IPS DF 6.9 (cell line): ENCODE measurements around the gene LCN6.
"Not testable (repeated sequence)": the region's sequence is repeated elsewhere in the genome, so short reads cannot be mapped to it uniquely, and the experiment has no call there.

Experiments used
- DNase-seq: peaks from one replicate; pipeline ENCODE4 v3.0.0-alpha.2; 2013; ENCODE audit warnings: low read depth, low spot score
- H3K27ac ChIP-seq: one replicate; pipeline ENCODE4 v1.5.1; 2013; ENCODE audit warnings: low read length, control low read depth
- H3K27me3 ChIP-seq: 2 replicates; pipeline ENCODE4 v1.6.1; 2013; ENCODE audit warnings: mild to moderate bottlenecking, low read length; ENCODE audit not compliant: control insufficient read depth, insufficient read depth
- H3K36me3 ChIP-seq: 2 replicates; pipeline ENCODE4 v1.6.1; 2013; ENCODE audit warnings: low read length; ENCODE audit not compliant: control insufficient read depth, insufficient read depth
- H3K4me1 ChIP-seq: 2 replicates; pipeline ENCODE4 v1.6.1; 2013; ENCODE audit warnings: low read length; ENCODE audit not compliant: control insufficient read depth, insufficient read depth
- H3K4me3 ChIP-seq: 2 replicates; pipeline ENCODE4 v1.5.1; 2013; ENCODE audit warnings: mild to moderate bottlenecking, low read length
- H3K9me3 ChIP-seq: 2 replicates; pipeline ENCODE4 v1.6.1; 2013; ENCODE audit warnings: low read length, inconsistent platforms; ENCODE audit not compliant: control insufficient read depth, insufficient read depth
- WGBS: extraction: QIAGEN DNeasy Blood & Tissue Kit; methylation state at CpG from one replicate; pipeline ENCODE4 v1.1.7; 2013; ENCODE audit warnings: mixed read lengths, missing lambda C conversion rate; ENCODE audit not compliant: insufficient read length, insufficient coverage; 5-methylcytosine and 5-hydroxymethylcytosine counted together

LCN6 gene

GRCh38 chr9:136707849-136708517, 40.3 kb downstream of the LCN6 start:
- Histone ChIP-seq H3K4me3 (no peak overlapping the region), H3K4me1 (no peaks in the 10 kb centered on the region; the same call in 1 of the 2 replicates), H3K27ac (no peak overlapping the region), H3K36me3 (peaks cover 3% of the 10 kb centered on the region; the same call in 1 of the 2 replicates), H3K9me3 (no peaks in the 10 kb centered on the region), H3K27me3 (no peaks in the 10 kb centered on the region)
- no peak for DNase-seq
- WGBS, result no CpG with 5 or more reads among the region's 22 CpGs

DNA sequence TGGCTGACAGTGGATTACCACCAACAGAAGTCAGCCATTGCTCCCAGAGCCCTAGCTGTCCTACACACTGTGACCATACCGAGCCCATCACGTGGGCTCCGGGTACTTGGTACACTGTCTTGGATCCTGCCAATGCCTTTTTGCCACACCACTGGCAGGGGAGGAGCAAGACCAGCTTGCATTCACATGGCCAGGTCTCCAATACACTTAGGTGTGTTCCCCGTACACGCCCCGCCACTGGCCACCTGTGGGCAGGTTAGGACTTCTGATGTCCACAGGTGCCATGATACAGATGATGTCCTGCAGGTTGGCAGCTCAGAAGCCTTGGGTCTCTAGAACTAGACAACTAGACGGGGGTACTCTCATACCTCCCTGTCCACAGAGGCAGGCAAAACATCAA, 41.3 kb downstream of the LCN6 start:
- no CpG with 5 or more reads among the region's 7 CpGs for WGBS
- Histone ChIP-seq H3K9me3 (no peaks in the 10 kb centered on the region), H3K4me3 (no peak overlapping the region), H3K27me3 (no peaks in the 10 kb centered on the region), H3K36me3 (peaks cover 3% of the 10 kb centered on the region; the same call in 1 of the 2 replicates), H3K27ac (no peak overlapping the region), H3K4me1 (no peaks in the 10 kb centered on the region)
- DNase-seq, result no peak

DNA sequence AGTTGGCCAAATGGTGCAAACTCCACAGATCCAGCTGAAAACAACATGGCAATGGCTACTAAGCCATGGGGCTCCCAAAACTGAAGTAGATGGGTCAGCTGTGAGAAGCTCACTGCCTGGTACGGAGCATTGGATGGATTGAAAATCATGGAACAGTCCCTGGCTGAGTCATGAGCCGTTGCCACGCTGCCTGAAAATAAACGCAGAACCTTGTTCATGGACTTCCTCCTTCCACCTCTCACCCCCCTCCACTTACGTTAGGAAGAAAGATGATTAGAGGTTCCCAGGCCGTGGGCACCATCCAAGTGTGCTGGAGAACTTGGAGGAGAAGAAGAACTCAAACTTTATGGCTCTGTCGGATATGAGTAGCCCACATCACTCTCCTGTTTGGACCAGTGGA, 42.8 kb downstream of the LCN6 start:
- H3K4me3 ChIP-seq, result no peak overlapping the region
- no peaks in the 10 kb centered on the region for H3K36me3 ChIP-seq
- H3K4me1 ChIP-seq, result no peaks in the 10 kb centered on the region
- no peaks in the 10 kb centered on the region for H3K27me3 ChIP-seq
- no peaks in the 10 kb centered on the region for H3K9me3 ChIP-seq
- DNase-seq, result no peak
- H3K27ac ChIP-seq, result no peak overlapping the region
- no CpG with 5 or more reads among the region's 7 CpGs for WGBS

GRCh38 chr9:136704741-136705140, 43.6 kb downstream of the LCN6 start:
- not testable (repeated sequence) for H3K4me1 ChIP-seq, H3K27ac ChIP-seq, H3K27me3 ChIP-seq, DNase-seq, H3K36me3 ChIP-seq, H3K9me3 ChIP-seq, H3K4me3 ChIP-seq
- no CpG with 5 or more reads among the region's 8 CpGs for WGBS

- Histone ChIP-seq H3K27me3 (no peaks in the 10 kb centered on the region), H3K9me3 (no peaks in the 10 kb centered on the region), H3K36me3 (no peaks in the 10 kb centered on the region), H3K27ac (no peak overlapping the region), H3K4me3 (no peak overlapping the region), H3K4me1 (no peaks in the 10 kb centered on the region)
- no peak for DNase-seq
- no CpG with 5 or more reads among the region's 12 CpGs for WGBS
Observed at GRCh38 chr9:136703276-136703860, 45.0 kb downstream of the LCN6 start.

- H3K36me3 ChIP-seq, result no peaks in the 10 kb centered on the region
- no peak overlapping the region for H3K4me3 ChIP-seq
- H3K27ac ChIP-seq, result no peak overlapping the region
- WGBS, result no CpG with 5 or more reads among the region's 10 CpGs
- DNase-seq, result no peak
- H3K9me3 ChIP-seq, result no peaks in the 10 kb centered on the region
- no peaks in the 10 kb centered on the region for H3K27me3 ChIP-seq
- peaks cover 3% of the 10 kb centered on the region; the same call in 1 of the 2 replicates for H3K4me1 ChIP-seq
Observed at GRCh38 chr9:136701668-136702053, 46.7 kb downstream of the LCN6 start.

GRCh38 chr9:136700959-136701667, 47.2 kb downstream of the LCN6 start:
- H3K4me1 ChIP-seq, result peaks cover 4% of the 10 kb centered on the region; the same call in 1 of the 2 replicates
- WGBS, result no CpG with 5 or more reads among the region's 38 CpGs
- H3K9me3 ChIP-seq, result no peaks in the 10 kb centered on the region
- no peaks in the 10 kb centered on the region for H3K27me3 ChIP-seq
- H3K27ac ChIP-seq, result no peak overlapping the region
- no peak for DNase-seq
- H3K4me3 ChIP-seq, result no peak overlapping the region
- no peaks in the 10 kb centered on the region for H3K36me3 ChIP-seq

DNA sequence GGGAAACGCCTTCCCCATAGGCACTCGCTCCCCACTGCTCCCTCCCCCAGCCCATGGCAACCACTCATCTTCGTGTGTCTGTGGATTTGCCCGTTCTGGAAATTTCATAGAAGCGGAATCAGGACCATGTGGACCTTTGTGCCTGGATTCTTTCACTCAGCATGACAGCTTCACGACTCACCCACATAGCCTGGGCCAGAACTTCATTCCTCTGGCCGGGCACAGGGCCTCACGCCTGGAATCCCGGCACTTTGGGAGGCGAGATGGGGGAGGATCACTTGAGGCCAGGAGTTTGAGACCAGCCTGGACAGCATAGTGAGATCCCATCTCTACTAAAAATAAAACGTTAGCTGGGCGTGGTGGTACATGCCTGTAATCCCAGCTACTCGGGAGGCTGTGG, 48.0 kb downstream of the LCN6 start:
- DNase-seq, result no peak
- no peaks in the 10 kb centered on the region for H3K36me3 ChIP-seq
- no peaks in the 10 kb centered on the region for H3K9me3 ChIP-seq
- no peak overlapping the region for H3K4me3 ChIP-seq
- no peak overlapping the region for H3K27ac ChIP-seq
- WGBS, result no CpG with 5 or more reads among the region's 13 CpGs
- H3K4me1 ChIP-seq, result peaks cover 4% of the 10 kb centered on the region; the same call in 1 of the 2 replicates
- no peaks in the 10 kb centered on the region for H3K27me3 ChIP-seq

- Histone ChIP-seq H3K36me3 (no peaks in the 10 kb centered on the region), H3K9me3 (no peaks in the 10 kb centered on the region), H3K27me3 (no peaks in the 10 kb centered on the region), H3K4me3 (no peak overlapping the region), H3K4me1 (peaks cover 7% of the 10 kb centered on the region; the same call in 1 of the 2 replicates), H3K27ac (no peak overlapping the region)
- DNase-seq, result no peak
- no CpG with 5 or more reads among the region's 11 CpGs for WGBS
Observed at GRCh38 chr9:136698635-136699246, 49.6 kb downstream of the LCN6 start.

DNA sequence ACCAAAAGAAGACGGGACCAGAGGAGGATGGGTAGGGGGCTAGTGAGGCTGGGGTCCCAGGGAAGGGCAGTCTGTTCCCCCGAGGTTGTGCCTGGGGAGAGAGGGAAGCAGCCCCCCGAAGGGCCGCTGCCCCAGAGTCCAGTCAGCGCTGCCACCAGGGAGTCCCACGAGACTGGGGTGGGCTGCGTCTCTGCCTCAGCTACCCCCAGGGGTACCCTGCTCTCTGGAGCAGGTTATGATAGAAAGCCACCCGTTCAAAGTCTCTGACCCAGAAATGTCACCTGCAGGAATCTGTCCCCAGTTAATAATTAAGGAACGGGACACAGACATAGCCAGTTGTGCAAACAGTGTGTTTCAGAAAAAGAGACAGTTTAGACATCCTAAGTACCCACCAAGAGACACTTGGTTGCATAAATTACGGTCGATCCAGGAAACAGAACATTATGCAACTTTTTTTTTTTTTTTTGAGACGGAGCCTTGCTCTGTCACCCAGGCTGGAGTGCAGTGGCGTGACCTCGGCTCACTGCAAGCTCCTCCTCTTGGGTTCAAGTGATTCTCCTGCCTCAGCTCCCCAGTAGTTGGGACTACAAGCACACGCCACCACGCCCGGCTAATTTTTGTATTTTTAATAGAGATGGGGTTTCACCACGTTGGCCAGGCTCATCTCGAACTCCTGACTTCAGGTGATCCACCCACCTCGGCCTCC, 50.4 kb downstream of the LCN6 start:
- Histone ChIP-seq H3K9me3 (no peaks in the 10 kb centered on the region), H3K4me3 (no peak overlapping the region), H3K27me3 (no peaks in the 10 kb centered on the region), H3K27ac (no peak overlapping the region), H3K36me3 (no peaks in the 10 kb centered on the region), H3K4me1 (peaks cover 7% of the 10 kb centered on the region; the same call in 1 of the 2 replicates)
- no CpG with 5 or more reads among the region's 20 CpGs for WGBS
- DNase-seq, result no peak
